ENCODE measurements around the gene PEAK1.

The PEAK1 gene

GRCh38 chr15:77167406-77167805, 252.5 kb downstream of the PEAK1 start:
- DNase-seq = no peak

DNA sequence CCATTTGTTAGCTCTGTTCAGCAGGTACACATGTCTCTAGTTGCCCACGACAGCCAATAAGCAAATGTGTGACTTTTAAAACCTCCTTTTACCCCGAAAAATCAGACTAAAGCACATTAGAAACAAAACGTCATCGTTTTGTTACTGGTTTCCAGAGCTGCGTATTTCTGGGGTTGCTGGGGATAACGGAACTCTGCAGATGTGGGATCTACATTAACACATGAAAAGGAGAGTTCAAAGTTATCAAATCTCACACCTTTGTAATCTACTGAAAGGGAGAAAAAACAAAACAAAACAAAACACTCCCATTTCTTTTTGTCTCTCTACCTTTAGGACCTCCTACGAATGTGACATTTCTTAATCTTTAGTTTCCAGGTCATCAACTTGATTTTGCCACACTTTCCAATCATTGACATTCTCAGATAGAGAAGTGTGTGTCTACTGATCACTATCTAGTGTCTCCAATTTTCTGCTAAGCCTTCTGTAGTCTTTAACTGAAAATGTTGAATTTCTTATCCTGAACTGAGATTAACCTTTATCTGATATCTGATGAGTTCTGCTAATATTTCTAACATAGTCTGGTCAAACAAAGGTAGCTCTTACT, 256.0 kb downstream of the PEAK1 start:
- DNase-seq = no peak

GRCh38 chr15:77162872-77163633, 256.9 kb downstream of the PEAK1 start:
- no peak for DNase-seq

DNA sequence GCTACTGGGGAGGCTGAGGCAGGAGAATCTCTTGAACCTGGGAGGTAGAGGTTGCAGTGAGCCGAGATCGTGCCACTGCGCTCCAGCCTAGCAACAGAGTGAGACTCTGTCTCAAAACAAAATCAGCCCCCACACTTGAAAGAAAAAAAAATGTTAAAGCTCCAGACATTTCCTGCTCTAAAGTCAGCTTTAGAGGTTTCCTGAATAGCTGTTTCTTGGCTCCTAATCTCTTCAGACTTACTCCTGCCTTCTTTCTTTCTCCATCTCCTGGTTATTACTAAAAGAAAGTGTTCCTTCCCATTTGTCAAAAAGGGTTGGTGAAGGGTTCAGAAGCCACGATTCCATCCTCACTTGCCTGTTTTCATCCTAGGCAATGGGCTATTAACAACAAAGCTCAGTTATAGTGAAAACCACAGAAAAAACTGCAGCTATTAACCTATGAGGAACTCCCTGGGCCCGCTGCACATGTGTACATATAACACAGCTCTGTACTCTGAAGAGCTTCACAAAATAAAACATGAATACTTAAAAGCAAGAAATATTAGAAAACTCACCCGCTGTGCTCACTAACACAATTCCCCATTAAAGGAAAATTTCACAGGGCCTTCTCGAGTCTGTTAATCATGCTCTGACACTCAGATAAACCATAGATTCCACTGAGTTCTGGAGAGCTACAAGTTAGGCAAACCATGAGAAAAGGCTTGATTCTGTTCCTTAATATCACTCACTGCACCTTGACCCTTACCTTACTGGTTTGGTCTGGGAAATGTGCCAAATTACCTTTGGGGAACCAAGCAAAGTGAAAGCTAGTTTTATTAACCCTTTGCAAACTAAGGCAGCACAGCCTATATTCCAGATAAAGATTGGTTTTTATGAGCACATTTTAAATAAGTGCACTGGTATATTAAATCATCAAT, 259.1 kb downstream of the PEAK1 start:
- no peak for DNase-seq

GRCh38 chr15:77156000-77156399, 263.9 kb downstream of the PEAK1 start:
- peak; percentile 12 for DNase-seq

DNA sequence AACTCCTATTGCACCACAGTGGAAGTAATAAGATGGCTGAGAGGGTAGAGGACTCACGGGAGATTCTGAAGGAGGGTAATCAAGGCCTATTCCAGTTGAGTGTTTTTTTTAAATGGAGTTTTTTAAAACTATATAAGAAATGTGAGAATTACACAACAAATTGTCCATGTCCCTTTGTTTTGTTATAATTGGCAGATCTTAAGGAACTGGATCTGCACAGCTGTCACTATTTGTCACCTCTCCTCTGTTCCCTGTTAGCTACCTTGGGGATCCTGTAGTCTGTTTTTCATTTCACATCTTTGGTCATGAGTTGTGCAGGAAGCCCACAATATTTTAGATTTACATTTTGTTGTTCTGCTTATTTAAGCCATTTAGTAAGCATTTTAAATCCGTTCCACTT, 271.7 kb downstream of the PEAK1 start:
- no peak for DNase-seq

GRCh38 chr15:77145370-77145769, 274.5 kb downstream of the PEAK1 start:
- no peak for DNase-seq

DNA sequence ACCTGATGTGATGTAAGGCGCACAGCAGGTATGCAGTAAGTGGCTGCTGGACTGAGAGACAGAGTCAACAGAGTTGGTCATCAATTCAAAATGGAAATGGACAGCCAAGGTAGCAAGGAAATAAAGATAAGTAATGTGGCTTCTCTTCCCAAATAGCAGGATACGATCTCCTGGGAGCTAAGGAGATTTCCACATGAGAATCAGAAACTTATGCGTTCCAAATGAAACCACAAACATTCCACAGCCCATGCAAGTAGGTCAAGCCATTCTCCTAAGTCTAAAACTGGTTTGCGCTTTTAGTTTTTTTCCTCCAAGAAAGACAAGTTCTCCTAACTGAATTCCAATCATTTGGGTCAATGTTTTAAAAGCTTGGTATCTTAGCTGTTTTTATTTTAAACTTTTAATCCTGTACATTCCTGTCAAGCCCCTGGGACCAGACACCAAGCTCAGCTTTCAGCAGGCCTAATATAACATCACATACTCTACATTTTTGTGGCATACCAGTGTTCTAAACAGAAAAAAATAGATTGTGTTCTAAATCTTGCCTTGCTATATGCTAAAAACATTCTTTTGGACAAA, 275.3 kb downstream of the PEAK1 start:
- DNase-seq = no peak

DNA sequence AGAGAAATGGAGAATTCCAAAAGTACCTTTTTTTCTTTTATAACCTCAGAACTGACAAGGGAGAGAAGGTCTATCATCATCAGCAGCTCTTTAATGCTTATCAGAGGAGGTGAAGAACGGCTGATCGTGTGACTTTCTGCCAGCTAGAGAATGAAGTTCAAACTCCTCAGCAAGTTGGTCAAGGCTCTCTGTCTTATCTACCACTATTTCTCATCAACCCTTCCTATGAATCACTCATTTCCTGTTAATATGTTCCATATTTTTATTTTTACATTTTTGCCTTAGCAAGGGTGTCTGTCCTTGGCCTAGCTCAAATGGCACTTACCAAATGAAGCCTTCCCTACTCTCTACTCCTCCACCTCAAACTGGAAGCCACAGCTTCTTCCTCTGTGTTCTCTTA, 275.9 kb downstream of the PEAK1 start:
- DNase-seq = no peak

GRCh38 chr15:77143616-77144015, 276.3 kb downstream of the PEAK1 start:
- no peak for DNase-seq

DNA sequence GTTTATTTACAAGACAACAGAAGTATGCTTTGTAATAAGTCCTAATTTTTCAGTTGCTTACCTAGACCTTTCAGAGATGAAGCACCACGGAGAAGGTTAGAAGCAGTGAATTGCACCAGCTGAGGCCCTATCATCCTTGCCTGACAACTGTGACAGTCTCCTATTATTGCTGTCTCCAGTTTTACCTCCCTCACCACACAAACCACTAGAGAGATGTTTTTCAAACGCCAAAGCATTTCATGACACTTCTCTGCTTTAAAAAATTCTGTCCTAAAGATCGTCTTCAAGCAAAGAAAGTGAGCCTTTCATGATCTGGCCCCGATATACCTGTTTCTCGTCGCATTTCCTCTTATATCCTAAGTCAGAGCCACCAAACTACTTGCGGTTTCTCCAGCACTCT, 276.7 kb downstream of the PEAK1 start:
- DNase-seq = no peak

- no peak for DNase-seq
Measured at GRCh38 chr15:77140220-77140619, 279.7 kb downstream of the PEAK1 start.

GRCh38 chr15:77139312-77139711, 280.6 kb downstream of the PEAK1 start:
- DNase-seq = no peak

DNA sequence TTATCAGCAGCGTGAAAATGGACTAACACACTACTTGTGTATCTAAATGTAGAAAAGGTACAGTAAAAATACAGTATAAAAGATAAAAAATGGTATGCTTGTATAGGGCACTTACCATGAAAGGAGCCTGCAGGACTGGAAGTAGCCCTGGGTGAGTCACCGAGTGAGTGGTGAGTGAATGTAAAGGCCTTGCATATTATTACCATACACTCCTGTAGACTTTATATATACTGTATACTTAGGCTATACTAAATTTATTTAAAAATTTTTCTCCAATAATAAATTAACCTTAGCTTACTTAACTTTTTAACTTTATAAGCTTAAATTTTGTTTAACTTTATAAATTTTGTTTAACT, 281.8 kb downstream of the PEAK1 start:
- no peak for DNase-seq

- no peak for DNase-seq
Measured at GRCh38 chr15:77135181-77135580, 284.7 kb downstream of the PEAK1 start.

GRCh38 chr15:77130315-77130930, 289.5 kb downstream of the PEAK1 start:
- DNase-seq = no peak

DNA sequence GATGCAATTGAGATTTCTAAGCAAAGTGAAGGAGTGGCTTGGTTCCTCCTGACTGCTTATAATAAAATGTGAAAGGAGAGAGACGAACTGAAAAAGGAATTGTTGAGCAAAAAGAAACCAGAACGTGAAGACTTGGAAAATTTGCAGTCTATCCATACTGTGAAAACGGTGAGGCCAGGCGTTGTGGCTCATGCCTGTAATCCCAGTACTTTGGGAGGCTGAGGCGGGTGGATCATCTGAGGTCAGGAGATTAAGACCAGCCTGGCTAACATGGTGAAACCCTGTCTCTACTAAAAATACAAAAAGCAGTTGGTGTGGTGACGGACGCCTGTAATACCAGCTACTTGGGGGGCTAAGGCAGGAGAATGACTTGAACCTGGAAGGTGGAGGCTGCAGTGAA, 292.3 kb downstream of the PEAK1 start:
- DNase-seq = no peak

DNA sequence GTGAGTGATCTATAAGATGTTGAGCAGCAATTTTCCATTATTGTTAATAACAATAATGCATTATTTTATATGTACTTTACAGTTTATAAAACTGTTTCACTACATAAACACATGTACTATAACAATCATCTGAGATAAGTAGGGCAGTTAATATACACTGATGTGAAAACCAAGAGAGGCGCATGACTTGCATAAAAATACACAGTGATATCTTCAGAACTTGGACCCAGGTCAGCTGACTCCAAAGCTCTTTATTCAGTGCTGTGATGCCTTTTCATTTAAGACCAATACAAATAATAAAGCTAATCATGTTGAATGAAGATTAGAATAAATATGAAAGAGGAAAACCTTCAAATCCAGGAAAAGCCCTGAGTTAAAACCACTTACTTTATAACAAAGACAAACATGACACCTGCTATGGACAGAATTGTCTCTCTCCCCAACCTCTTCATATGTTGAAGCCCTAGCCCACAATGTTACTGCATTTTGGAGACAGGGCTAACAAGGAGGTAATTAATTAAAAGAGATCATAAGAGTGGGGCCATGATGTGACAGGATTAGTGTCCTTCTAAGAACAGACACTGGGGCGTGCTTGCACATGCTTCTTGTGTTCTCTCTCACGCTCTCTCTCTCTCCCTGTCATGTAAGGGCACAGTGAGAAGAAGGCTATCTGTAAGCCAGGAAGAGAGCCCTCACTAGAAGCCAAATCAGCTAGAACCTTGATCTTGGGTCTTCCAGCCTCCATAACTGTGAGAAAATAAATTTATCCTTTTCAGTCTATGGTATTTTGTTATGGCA, 293.2 kb downstream of the PEAK1 start:
- no peak for DNase-seq

- no peak for DNase-seq
Measured at GRCh38 chr15:77123854-77124253, 296.1 kb downstream of the PEAK1 start.

DNA sequence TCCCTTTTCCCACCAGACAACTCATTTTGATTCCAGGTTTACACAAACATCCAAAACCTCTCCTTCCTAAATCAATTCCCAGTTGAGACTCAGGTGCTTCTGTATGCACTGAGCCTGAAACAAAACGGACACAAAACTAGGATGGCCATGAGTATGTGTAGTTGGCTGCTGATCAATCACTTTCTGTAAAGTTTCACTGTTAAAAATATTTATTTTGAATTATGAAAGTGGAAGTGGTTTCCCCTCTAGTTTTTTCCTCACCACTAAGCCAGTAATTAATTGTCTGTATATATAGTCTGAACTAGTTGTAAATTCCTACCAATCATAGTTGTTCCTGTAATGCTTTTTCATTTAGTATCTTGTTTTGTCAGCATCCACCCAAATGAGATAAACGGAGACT, 297.3 kb downstream of the PEAK1 start:
- no peak for DNase-seq

DNA sequence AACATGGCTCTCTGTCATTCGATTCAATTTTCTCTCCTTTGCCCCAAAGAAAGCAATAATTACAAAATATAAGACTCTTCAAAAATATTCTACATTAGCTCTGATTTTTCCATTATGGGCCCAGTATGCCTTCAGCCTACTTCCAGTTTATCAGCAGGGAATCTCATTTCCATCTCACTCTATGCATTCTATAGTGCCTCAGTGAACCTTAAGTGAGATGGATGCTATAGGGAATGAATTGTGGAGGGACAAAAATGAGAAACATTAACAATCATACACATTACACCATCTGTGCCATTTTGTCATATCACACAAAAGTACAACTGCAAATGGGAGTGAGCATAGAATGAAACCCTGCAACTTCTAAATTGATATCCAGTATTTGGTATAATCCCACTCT, 298.3 kb downstream of the PEAK1 start:
- DNase-seq = no peak

DNA sequence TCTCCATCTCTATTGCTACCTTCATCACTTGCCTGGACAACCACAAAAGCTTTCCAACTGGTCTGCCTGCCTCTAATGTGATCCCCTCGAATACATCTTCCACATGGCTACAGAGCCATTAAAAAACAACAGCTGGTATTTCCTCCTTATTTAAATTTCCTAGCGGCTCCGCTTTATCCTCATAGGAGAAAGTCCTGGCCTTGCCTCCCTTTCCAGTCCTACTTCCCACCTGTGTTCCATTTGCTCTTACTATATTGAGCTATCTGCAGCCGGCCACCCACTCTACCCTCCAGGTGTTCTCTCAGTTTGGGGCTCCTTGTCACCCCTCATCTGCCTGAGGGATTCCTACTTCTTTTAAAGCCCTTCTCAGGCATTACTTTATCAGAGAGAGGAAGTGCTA, 299.3 kb downstream of the PEAK1 start:
- no peak for DNase-seq
